SJSA1 (cell line): Measurements from ENCODE around the gene MTIF2. TPM values are rescaled to one million over a fixed set of nuclear protein-coding genes. Genes with fewer than 3 reads are reported as not detected.
"Not testable (repeated sequence)": the region's sequence is repeated elsewhere in the genome, so short reads cannot be mapped to it uniquely, and the experiment has no call there.

Experiments used
- DNase-seq, 2 experiments: peaks; one replicate each; pipeline ENCODE4 v3.0.0-alpha.2; 2015 to 2020; ENCODE audit warnings: low spot score in 2 of 2, low read depth in 1 of 2
- H3K27ac ChIP-seq: fragments of 250-450 bp; sonication (Bioruptor Pico); 2 replicates; pipeline ENCODE4 v1.5.1; 2020; ENCODE audit warnings: mild to moderate bottlenecking, moderate library complexity
- H3K27me3 ChIP-seq: fragments of 250-450 bp; sonication (Bioruptor Pico); replicated peaks from 2 replicates; pipeline ENCODE4 v1.5.1; 2020; ENCODE audit warnings: mild to moderate bottlenecking, moderate library complexity
- H3K36me3 ChIP-seq: fragments of 250-450 bp; sonication (Bioruptor Pico); 2 replicates; pipeline ENCODE4 v1.5.1; 2020; ENCODE audit warnings: mild to moderate bottlenecking
- H3K4me1 ChIP-seq: fragments of 250-450 bp; sonication (Bioruptor Pico); replicated peaks from 2 replicates; pipeline ENCODE4 v1.6.1; 2021; ENCODE audit warnings: mild to moderate bottlenecking
- H3K4me3 ChIP-seq: fragments of 250-450 bp; sonication (Bioruptor Pico); 2 replicates; pipeline ENCODE4 v1.5.1; 2020; ENCODE audit warnings: mild to moderate bottlenecking
- H3K9me3 ChIP-seq: fragments of 250-450 bp; sonication (Bioruptor Pico); replicated peaks from 2 replicates; pipeline ENCODE4 v1.5.1; 2020; ENCODE audit warnings: mild to moderate bottlenecking
- total RNA-seq: library from RNA; depleted of rRNA; stranded (reverse); fragments of >200 nt; shearing (Covaris generic); gene quantifications from 2 replicates; pipeline ENCODE4 v1.2.3, GENCODE V29; 2014

The MTIF2 gene
- total RNA-seq, 1 experiment from 2014 or later: 35.0 TPM

DNA sequence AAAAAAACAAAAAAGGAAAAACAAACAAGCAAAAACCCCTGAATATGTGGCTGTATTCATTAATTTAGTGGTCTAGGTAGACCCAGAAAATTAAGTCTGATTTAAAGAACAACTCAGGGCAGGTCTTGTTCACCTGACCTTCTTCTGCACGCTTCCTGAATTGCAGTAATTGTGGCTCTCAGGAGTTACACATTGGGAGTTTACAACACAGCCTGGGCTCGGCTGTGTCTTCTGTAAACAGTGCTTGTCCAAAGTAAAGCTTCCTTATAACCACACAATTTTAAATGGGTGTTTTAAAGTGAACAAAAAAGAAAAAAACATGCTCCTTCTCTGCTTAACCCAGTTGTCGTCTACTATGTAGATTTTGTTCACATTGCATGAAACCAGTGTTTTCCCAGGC is 8.3 kb upstream of the MTIF2 start:
- H3K36me3 ChIP-seq: no peaks in the 10 kb centered on the region

GRCh38 chr2:55274346-55274745 is 5.3 kb upstream of the MTIF2 start:
- H3K27me3 ChIP-seq, H3K36me3 ChIP-seq, H3K4me3 ChIP-seq, H3K9me3 ChIP-seq, DNase-seq, H3K4me1 ChIP-seq, H3K27ac ChIP-seq: not testable (repeated sequence)

More for the DNA sequence above, 8.3 kb upstream of the MTIF2 start:
- Histone ChIP-seq H3K9me3 (no peaks in the 10 kb centered on the region), H3K4me1 (peaks cover 4% of the 10 kb centered on the region; the same call in 1 of the 2 replicates), H3K27ac (no peak overlapping the region), H3K4me3 (no peak overlapping the region), H3K27me3 (no peaks in the 10 kb centered on the region)
- no peak for DNase-seq

- Histone ChIP-seq H3K27me3 (no peaks in the 10 kb centered on the region), H3K9me3 (no peaks in the 10 kb centered on the region), H3K4me3 (peak overlapping the region; percentile 61), H3K4me1 (peaks cover 10% of the 10 kb centered on the region), H3K36me3 (peaks cover 10% of the 10 kb centered on the region), H3K27ac (peak overlapping the region; percentile 34; the same call in 1 of the 2 replicates)
- no peak for DNase-seq
These were observed 587 bp upstream of the MTIF2 start for GRCh38 chr2:55269645-55269990.

- Histone ChIP-seq H3K4me1 (peaks cover 10% of the 10 kb centered on the region), H3K27ac (peak overlapping the region; percentile 34), H3K9me3 (no peaks in the 10 kb centered on the region), H3K27me3 (no peaks in the 10 kb centered on the region), H3K36me3 (peaks cover 22% of the 10 kb centered on the region), H3K4me3 (peak overlapping the region; percentile 61)
- DNase-seq: no peak
These were observed 634 bp downstream of the MTIF2 start for GRCh38 chr2:55268288-55268906.

DNA sequence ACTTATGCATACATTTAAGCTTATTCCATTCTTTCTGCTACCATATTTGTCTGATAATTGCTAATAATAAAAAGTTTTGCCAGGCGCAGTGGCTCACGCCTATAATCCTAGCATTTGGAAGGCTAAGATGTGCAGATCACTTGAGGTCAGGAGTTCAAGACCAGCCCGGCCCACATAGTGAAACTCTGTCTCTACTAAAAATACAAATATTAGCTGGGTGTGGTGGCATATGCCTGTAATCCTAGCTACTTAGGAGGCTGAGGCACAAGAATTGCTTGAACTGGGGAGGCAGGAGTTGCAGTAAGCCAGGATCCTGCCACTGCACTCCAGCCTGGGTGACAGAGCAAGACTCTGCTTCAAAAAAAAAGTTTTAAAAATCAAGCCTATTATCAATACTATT is 9.4 kb downstream of the MTIF2 start:
- not testable (repeated sequence) for DNase-seq, H3K27me3 ChIP-seq, H3K4me1 ChIP-seq, H3K27ac ChIP-seq, H3K9me3 ChIP-seq, H3K4me3 ChIP-seq
- peaks cover 69% of the 10 kb centered on the region for H3K36me3 ChIP-seq

GRCh38 chr2:55252832-55253231 is 16.2 kb downstream of the MTIF2 start:
- H3K27me3 ChIP-seq: no peaks in the 10 kb centered on the region
- no peaks in the 10 kb centered on the region for H3K9me3 ChIP-seq
- no peaks in the 10 kb centered on the region for H3K4me1 ChIP-seq
- no peak for DNase-seq
- peaks cover 49% of the 10 kb centered on the region for H3K36me3 ChIP-seq
- H3K27ac ChIP-seq: no peak overlapping the region
- H3K4me3 ChIP-seq: no peak overlapping the region

GRCh38 chr2:55247025-55247424 is 22.0 kb downstream of the MTIF2 start:
- Histone ChIP-seq H3K27me3 (no peaks in the 10 kb centered on the region), H3K4me1 (no peaks in the 10 kb centered on the region), H3K9me3 (no peaks in the 10 kb centered on the region), H3K4me3 (no peak overlapping the region), H3K27ac (no peak overlapping the region), H3K36me3 (peaks cover 56% of the 10 kb centered on the region)
- no peak for DNase-seq

GRCh38 chr2:55245411-55245810 is 23.6 kb downstream of the MTIF2 start:
- no peaks in the 10 kb centered on the region for H3K27me3 ChIP-seq
- H3K4me1 ChIP-seq: no peaks in the 10 kb centered on the region
- no peak for DNase-seq
- no peaks in the 10 kb centered on the region for H3K9me3 ChIP-seq
- H3K4me3 ChIP-seq: no peak overlapping the region
- H3K36me3 ChIP-seq: peaks cover 46% of the 10 kb centered on the region
- no peak overlapping the region for H3K27ac ChIP-seq

DNA sequence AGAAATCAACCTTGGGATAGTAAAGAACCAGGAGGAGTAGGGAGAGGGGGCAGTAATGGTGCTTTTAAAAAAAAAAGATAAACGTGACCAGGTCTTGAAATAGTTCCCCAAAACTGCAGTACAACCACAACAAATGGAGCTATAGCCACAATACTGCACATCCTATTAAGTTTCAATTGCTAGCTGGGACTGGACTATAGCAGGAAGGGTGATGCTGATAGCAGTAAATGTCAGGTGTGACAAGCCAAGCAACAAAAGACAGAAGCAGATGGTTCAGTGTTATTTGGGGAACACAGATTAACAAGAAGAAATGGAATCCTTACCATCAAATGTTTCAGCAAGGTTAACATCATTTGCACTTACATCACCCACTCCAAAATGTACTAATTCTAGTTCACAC is 26.4 kb downstream of the MTIF2 start:
- H3K36me3 ChIP-seq: peaks cover 56% of the 10 kb centered on the region
- H3K4me1 ChIP-seq: no peaks in the 10 kb centered on the region
- no peaks in the 10 kb centered on the region; the same call in 1 of the 2 replicates for H3K9me3 ChIP-seq
- DNase-seq: no peak
- no peak overlapping the region for H3K4me3 ChIP-seq
- no peak overlapping the region for H3K27ac ChIP-seq
- H3K27me3 ChIP-seq: no peaks in the 10 kb centered on the region

- not testable (repeated sequence) for H3K27me3 ChIP-seq, H3K4me1 ChIP-seq, H3K27ac ChIP-seq, DNase-seq, H3K4me3 ChIP-seq, H3K9me3 ChIP-seq
- peaks cover 58% of the 10 kb centered on the region for H3K36me3 ChIP-seq
These were observed 27.4 kb downstream of the MTIF2 start for GRCh38 chr2:55241582-55241981.

DNA sequence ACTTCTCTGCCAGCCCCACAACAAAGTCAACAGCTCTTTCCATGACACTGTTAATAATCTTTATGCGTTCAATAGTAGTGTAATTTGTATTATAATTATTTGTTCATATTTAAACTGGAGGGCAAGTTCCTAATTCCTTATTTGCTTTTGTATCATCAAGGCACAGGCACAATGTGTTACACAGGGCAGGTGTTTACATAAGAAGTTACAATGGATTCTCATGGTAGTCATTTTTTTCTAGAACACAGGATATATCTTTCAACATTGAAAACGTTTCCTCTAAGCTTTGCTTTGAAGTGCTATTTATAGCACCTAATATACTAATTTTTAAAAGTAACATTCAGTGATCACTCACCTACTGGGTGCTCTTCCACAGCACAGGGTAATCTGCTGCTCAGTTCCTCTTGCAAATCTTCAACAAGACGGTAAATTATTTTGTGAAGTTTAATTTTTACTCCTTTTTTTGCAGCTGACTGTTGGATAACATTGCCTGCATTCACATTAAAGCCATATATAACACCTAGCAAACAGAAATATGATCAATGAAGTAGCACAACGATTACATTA is 29.3 kb downstream of the MTIF2 start:
- Histone ChIP-seq H3K36me3 (peaks cover 69% of the 10 kb centered on the region), H3K4me3 (no peak overlapping the region), H3K27me3 (no peaks in the 10 kb centered on the region), H3K4me1 (peaks cover under 1% of the 10 kb centered on the region; the same call in 1 of the 2 replicates), H3K9me3 (no peaks in the 10 kb centered on the region; the same call in 1 of the 2 replicates), H3K27ac (no peak overlapping the region)
- no peak for DNase-seq

- no peak for DNase-seq
- no peak overlapping the region for H3K27ac ChIP-seq
- H3K9me3 ChIP-seq: no peaks in the 10 kb centered on the region; the same call in 1 of the 2 replicates
- peaks cover 14% of the 10 kb centered on the region; the same call in 1 of the 2 replicates for H3K4me1 ChIP-seq
- H3K4me3 ChIP-seq: no peak overlapping the region
- H3K36me3 ChIP-seq: peaks cover 71% of the 10 kb centered on the region
- no peaks in the 10 kb centered on the region for H3K27me3 ChIP-seq
These were observed 32.0 kb downstream of the MTIF2 start for GRCh38 chr2:55236992-55237543.

DNA sequence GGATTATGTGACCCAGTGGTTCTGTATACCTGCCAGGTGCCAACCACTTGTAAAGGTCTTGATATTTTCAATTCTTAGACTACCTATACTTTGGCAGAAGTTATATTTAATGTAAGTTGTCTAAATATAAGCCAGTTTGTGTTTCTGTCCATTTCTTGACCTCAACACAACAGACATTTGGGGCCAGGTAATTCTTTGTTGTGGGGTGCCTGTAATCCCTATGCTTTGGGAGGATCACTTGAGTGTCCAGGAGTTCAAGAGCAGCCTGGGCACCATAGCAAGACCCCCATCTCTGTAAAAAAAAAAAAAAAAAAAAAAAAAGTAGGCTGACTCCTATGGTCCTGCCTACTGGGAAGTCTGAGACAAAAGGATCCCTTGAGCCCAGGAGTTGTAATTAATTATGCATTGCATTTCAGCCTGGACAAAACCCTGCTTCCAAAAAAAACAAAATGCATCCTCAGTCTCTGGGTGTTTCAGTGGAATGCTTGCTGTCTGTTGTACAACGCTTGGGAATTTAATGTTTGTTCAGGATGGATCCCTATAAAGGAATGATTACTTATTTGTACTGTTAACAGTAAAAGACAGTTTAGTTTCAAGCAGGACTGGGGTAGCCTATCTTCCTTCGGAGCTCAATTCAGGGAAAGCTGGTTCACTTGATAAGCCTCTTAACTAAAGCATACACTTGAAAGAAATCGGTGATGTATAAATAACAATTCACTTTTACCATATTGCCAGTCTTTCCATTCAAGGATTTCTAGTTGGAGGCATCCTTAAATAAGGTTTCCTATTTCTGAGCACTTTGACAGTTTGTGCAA is 33.1 kb downstream of the MTIF2 start:
- no peaks in the 10 kb centered on the region for H3K27me3 ChIP-seq
- H3K9me3 ChIP-seq: no peaks in the 10 kb centered on the region; the same call in 1 of the 2 replicates
- no peak for DNase-seq
- H3K36me3 ChIP-seq: peaks cover 70% of the 10 kb centered on the region
- no peak overlapping the region for H3K27ac ChIP-seq
- peaks cover 14% of the 10 kb centered on the region; the same call in 1 of the 2 replicates for H3K4me1 ChIP-seq
- no peak overlapping the region for H3K4me3 ChIP-seq

GRCh38 chr2:55233658-55233940 is 35.4 kb downstream of the MTIF2 start:
- Histone ChIP-seq H3K4me3 (peak overlapping the region; percentile 72), H3K9me3 (no peaks in the 10 kb centered on the region), H3K4me1 (peaks cover 14% of the 10 kb centered on the region; the same call in 1 of the 2 replicates), H3K27me3 (no peaks in the 10 kb centered on the region), H3K36me3 (peaks cover 61% of the 10 kb centered on the region), H3K27ac (no peak overlapping the region)
- no peak for DNase-seq
